ELR (cell line): Measurements from ENCODE around the gene FAM229A.
A peak's percentile ranks its signal among the peaks of the same experiment; 100 is the strongest.

Source experiments
- DNase-seq: peaks from one replicate; pipeline ENCODE4 v3.0.0-alpha.2; 2015; ENCODE audit warnings: low read depth

The FAM229A gene

DNA sequence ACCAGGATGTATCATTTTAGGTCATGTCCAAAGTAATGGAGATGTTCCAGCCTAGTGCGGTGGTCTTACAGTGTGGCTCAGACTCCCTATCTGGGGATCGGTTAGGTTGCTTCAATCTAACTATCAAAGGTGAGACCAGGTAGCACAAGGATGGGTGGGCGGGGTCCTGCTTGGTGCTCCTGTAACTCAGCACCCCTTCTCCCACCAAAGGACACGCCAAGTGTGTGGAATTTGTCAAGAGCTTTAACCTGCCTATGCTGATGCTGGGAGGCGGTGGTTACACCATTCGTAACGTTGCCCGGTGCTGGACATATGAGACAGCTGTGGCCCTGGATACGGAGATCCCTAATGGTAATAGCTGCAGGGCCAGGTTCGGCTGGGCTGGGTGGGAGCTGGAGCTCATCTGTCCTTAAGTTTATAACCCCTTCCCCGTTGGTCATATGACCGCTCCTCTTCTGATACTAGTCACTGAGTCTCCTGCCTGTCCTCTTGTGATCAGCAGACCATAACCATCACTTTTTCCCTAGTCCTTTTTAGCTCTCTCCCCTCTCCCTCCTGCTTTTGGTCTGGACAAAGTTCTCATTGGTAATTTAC is 31.6 kb downstream of the FAM229A start:
- no peak for DNase-seq

DNA sequence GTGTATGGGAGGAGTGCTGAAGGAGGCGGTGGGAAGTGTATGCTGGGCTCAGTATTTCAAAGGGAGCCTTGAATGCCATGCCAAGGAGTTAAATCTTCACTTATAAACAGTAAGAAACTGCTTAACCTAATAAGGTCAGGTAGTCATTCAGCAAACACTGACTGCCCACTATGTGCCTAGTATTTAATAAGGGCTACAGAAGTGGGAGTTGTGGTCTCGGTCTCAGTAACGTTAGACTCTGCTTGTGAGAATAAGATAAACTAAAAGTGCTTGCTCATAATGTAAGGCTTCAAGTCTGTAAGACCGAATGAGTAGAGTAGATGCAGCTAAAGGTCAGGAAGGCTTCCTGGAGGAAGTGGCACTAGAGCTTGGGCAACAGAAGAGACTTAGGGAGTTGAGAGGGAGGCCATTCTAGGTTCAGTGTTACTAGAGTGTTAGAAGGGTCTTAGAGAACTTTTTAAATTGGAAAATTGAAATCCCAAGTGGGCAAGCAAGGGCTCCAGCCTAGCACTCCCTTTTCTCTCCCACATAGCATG is 32.3 kb downstream of the FAM229A start:
- DNase-seq, result no peak

DNA sequence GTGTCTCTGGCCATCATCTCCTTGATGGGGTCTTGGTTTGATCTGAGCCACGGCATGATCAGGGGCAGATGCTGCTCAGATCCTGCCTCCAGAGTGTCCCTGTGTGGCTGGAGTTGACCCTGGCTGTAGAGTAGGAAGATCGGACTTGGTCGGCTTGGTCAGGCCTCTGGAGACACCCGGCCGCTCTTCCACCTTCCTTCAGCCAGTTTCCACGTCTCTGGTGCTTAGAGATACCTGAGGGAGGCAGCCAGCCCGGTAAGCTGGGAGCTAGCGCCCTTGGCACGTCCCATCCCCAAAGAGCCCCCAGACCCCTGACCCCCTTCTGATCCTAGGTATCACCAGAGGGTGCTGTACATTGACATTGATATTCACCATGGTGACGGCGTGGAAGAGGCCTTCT is 35.1 kb downstream of the FAM229A start:
- no peak for DNase-seq

DNA sequence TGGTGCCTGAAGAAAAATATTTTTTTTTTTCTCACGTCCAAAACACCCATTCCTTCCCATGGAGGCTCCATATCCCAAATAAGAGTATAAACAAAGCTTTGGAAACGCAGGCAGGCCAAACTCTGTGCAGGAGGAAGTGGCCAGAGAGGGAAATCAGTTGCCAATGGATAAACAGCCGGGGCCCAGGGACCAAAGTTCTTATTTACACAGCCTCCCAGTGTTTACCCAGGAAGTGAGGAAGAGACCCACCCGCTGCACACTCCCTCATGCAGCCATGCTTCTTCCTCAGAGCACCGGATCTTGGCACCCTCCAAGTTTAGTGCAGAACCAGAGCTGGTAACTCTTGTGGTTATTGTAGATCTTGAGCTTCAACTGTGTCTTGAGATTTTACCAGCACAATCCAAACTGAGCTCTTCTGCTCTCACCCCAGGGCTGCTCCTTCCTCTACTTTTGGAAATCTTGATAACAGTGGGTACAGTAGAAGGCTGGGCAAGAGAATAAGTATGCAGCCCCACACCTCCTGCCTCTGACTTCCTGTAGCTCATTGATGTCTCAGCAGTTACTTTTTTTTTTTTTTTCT is 40.5 kb downstream of the FAM229A start:
- peak; percentile 33 for DNase-seq

DNA sequence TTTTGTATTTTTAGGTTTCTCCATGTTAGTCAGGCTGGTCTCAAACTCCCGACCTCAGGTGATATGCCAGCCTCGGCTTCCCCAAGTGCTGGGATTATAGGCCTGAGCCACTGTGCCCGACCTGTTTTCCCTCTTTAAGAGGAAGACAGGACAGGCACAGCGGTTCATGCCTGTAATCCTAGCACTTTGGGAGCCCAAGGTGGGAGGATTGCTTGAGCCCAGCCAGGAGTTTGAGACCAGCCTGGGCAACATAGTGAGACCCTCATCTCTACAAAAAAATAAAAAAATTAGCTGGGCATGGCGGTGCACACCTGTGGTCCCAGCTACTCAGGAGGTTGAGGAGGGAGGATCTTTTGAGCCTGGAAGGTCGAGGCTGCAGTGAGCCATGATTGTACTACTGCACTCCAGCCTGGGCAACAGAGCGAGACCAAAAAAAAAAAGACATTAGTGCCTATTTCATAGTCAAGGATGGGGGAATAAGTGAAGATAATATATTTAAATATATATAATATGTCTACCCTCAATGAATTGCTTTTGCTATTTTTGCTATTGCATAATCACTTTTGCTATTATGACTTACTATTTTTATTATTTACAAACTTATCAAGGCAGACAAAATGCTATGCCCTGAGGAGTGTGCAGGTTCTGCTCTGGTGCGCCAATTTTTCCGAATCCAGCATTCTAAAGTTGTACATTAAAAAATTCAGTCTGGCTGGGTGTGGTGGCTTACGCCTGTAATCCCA is 44.0 kb downstream of the FAM229A start:
- DNase-seq, result no peak

DNA sequence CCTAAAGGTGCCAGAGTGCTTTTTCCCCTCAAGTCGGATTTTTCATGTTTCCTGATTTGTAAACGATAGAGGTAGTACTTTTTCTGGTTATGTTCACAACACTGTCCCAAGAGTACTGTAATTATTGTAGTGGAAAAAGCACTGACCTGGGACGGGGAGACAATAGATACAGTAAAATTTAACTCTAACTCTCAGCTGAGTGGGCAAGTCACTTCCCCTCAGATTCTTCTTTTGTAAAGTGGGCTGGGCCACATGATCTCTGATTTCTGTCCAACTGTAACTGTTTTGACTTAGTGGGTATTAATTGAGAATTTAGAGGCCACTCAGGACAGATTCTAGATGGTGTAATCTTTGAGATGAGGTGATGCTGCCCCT is 45.4 kb downstream of the FAM229A start:
- no peak for DNase-seq

DNA sequence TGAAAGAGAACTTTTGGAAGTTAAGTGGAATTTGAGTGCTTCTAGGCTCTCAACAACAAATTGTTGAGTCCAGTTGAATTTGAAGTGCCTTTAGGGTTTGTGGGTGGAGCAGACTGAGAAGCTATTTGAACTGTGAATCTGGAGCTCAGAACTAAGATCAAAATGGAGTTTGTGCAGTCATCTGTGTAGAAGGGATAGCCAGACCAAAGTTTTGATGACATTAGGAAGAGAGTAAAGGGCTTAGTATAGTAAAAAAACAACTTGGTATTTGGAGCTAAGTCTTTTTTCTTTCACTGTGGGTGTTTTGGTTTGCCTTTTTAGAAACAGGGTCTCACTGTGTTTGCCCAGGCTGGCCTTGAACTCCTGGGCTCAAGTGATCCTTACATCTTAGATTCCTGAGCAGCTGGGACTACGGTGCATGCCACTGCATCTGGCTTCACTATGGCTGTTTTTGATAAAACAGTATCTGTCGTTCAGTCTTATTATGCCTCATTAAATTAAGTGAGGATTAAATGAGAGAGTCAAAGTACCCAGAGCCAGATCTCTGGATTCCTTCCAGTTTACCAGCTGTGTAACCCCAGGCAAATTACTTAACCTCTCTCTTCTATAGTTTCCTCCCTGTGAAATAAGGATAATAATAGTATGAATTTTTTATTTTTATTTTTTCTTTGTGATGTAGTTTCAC is 50.4 kb downstream of the FAM229A start:
- DNase-seq, result no peak
